Mesenteric fat pad (tissue), 1 donor: ENCODE results near the gene TMCC1. TPM values are rescaled to one million over a fixed set of nuclear protein-coding genes. Genes with fewer than 3 reads are reported as not detected.

Experiments
- DNase-seq: peaks from one replicate; pipeline ENCODE4 v3.0.0-alpha.2; 2020; ENCODE audit warnings: low spot score
- total RNA-seq: library from RNA; stranded (reverse); fragmentation: NEBNext Ultra II Directional; extraction: Animal tissue kit (Norgen Biotek cat#: 25700); gene quantifications from one replicate; pipeline ENCODE4 v1.2.1, GENCODE V29; 2021
- donor health status: DM: yes; HTN: yes; CAD: no.

Gene TMCC1
- total RNA-seq, 1 donor from 2014 or later, result 41.0 TPM

- DNase-seq, result no peak
These were observed 291.2 kb downstream of the TMCC1 start for GRCh38 chr3:129602309-129602708.

GRCh38 chr3:129601713-129602112 is 291.8 kb downstream of the TMCC1 start:
- DNase-seq, result no peak

GRCh38 chr3:129600348-129600747 is 293.2 kb downstream of the TMCC1 start:
- no peak for DNase-seq

GRCh38 chr3:129599607-129600006 is 293.9 kb downstream of the TMCC1 start:
- DNase-seq, result no peak

GRCh38 chr3:129599073-129599472 is 294.4 kb downstream of the TMCC1 start:
- no peak for DNase-seq

- DNase-seq, result no peak
These were observed 295.0 kb downstream of the TMCC1 start for GRCh38 chr3:129598484-129598883.

GRCh38 chr3:129598000-129598381 is 295.5 kb downstream of the TMCC1 start:
- no peak for DNase-seq

Other genes starting within 250 kb of the TMCC1 start
- not detected for gene TRH, start 81.0 kb upstream of the TMCC1 start, total RNA-seq
- 1.00 TPM for gene ALG1L2, start 188.1 kb upstream of the TMCC1 start, total RNA-seq